Stimulated activated CD4-positive, alpha-beta T cell treated with anti-CD3 and anti-CD28 coated beads, Interleukin-15, amount 100 ng/mL, for 24 hours (primary cell): ENCODE results near the gene DZIP1.
"Not testable (repeated sequence)": the region's sequence is repeated elsewhere in the genome, so short reads cannot be mapped to it uniquely, and the experiment has no call there.

Experiments
- DNase-seq: peaks from one replicate; pipeline ENCODE4 v3.0.0-alpha.2; 2020

DZIP1 gene

DNA sequence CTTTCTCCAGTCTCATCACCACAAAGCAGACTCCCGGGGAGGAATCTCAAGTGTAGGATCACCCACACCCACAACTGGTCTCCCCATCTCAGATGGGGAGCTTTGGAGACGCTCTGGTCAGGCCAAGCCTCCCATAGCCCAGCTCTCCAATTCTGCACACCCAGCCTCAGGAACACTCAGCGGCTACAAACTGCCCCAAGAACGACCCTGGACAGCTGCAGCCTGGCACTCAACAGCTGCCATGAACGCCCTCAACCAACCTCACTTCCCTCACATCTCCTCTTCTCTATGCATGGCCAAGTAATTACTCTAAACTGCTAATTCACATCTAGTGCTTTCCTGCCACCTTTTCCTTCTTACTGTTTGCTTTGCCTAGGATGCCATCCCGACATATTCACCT is 42.6 kb downstream of the DZIP1 start:
- DNase-seq: no peak

GRCh38 chr13:95601216-95601615 is 43.3 kb downstream of the DZIP1 start:
- no peak for DNase-seq

DNA sequence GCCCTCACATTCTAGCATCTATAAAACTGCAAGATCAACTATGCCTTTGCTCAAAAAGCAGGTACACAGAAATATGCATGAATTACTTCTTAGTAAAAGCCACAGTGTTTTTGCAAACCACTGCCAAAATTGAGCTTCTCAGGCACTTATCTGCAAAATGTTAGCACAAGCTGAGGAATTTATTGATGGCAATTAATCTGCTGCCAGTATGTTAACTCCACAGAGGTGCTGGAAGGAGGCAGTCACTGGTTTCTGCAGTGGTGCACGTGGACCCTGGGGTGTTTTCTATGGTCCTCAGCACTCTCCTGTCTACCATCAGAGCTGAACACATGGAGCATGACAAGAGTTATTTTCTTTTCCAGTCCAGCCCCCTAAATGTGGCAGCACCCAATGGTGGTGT is 47.8 kb downstream of the DZIP1 start:
- no peak for DNase-seq

- no peak for DNase-seq
Measured at GRCh38 chr13:95593462-95593861, 51.0 kb downstream of the DZIP1 start.

GRCh38 chr13:95588721-95589120 is 55.8 kb downstream of the DZIP1 start:
- DNase-seq: no peak

DNA sequence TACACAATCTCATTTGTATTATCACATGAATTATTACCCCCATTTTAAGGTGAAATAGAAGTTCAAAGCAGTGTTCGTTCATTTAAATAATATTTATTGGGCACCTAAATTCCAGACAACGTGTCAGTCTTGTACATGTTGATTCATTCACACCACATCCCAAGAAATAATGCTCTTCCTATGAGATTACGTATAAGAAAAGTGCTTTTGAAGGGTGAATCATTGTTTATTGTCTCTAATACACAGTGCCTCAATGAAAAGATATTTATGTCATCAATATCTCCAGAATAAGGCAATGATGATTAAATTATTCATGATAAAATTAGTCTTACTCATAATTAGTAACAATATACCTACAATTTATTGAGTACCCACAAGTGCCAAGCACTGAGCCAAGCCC is 56.4 kb downstream of the DZIP1 start:
- no peak for DNase-seq

- DNase-seq: no peak
Measured at GRCh38 chr13:95585867-95586266, 58.6 kb downstream of the DZIP1 start.

- DNase-seq: no peak
Measured at GRCh38 chr13:95579303-95579702, 65.2 kb downstream of the DZIP1 start.

- DNase-seq: no peak
Measured at GRCh38 chr13:95573221-95573620, 71.3 kb downstream of the DZIP1 start.

DNA sequence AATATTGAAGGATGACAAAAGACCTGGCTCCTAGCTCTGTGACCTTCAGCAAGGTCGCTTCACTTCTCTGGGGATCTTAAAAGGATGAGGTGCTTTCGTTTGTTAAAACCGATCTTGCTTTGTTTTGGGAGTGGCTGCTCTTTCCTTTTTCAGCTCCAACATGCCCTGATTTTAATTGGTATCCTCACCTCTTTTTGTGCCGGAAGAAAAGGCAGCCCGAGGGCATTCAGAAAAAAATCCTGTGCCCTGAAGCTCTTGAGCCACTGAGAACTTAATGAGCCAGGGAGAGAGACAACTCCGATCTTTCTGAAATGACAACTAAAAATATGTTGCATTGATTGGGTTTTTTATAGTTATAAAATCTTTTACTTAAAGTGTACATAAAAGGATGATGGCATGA is 72.6 kb downstream of the DZIP1 start:
- no peak for DNase-seq

GRCh38 chr13:95570016-95570415 is 74.5 kb downstream of the DZIP1 start:
- no peak for DNase-seq

- no peak for DNase-seq
Measured at GRCh38 chr13:95568131-95568530, 76.4 kb downstream of the DZIP1 start.

DNA sequence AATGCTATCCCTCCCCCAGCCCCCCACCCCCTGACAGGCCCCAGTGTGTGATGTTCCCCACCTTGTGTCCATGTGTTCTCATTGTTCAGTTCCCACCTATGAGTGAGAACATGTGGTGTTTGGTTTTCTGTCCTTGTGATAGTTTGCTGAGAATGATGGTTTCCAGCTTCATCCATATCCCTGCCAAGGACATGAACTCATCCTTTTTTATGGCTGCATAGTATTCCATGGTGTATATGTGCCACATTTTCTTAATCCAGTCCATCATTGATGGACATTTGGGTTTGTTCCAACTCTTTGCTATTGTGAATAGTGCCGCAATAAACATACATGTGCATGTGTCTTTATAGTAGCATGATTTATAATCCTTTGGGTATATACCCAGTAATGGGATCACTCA is 78.7 kb downstream of the DZIP1 start:
- not testable (repeated sequence) for DNase-seq

GRCh38 chr13:95564733-95565291 is 79.7 kb downstream of the DZIP1 start:
- DNase-seq: no peak

DNA sequence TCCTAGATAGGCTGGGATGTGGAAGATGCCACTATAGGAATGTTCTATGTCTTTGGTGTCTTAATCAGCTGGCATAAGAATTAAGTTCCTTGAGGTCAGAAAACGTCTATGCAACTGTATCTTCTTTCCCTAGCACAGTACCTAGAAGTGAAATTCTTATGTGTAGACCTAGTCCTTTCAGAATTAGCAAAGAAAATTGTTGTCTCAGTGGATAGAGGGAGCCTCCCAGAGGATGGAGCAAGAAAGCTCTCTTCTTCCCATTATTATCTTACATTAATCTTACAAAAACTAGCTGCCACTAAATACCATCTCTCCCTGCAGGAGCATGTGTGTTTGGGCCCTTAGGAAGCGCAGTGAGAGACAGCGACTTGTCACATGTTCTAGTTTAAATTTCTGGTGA is 80.4 kb downstream of the DZIP1 start:
- DNase-seq: no peak

DNA sequence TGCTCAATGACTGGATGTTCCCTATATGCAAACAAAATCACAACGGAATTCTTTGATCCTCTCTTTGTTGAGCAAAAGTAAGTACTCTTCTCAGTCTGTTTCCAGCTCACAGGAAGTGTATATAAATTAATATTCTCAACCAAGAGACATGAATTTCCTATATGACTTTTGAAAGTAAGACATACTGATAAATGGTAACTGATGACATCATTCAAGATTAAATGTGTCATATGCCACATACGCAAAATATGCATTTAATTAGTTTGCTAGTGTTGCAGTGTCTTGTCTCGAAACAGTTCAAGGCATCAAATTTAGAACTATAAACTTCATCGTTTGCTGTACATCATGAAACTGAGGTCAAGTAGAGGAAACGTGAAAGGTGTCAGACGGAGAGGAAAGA is 84.1 kb downstream of the DZIP1 start:
- no peak for DNase-seq

DNA sequence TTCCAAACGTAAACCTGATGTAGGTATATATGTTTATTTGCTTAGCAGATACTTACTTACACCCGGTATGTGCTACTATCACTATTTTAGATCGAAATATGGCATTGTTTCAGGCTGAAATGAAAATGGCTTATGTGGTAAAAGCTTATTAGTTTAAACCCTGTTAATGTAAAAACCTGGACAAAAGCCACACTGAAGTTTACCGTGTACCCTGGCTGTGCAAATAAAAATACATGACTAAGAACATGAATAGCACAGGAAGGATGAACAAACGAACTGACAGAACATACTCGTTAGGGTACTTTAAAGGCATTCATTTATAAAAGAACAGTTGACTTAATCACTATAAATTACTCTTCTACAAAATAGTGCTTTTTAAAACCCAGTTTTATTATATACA is 85.4 kb downstream of the DZIP1 start:
- DNase-seq: no peak

GRCh38 chr13:95557013-95557412 is 87.5 kb downstream of the DZIP1 start:
- DNase-seq: no peak

DNA sequence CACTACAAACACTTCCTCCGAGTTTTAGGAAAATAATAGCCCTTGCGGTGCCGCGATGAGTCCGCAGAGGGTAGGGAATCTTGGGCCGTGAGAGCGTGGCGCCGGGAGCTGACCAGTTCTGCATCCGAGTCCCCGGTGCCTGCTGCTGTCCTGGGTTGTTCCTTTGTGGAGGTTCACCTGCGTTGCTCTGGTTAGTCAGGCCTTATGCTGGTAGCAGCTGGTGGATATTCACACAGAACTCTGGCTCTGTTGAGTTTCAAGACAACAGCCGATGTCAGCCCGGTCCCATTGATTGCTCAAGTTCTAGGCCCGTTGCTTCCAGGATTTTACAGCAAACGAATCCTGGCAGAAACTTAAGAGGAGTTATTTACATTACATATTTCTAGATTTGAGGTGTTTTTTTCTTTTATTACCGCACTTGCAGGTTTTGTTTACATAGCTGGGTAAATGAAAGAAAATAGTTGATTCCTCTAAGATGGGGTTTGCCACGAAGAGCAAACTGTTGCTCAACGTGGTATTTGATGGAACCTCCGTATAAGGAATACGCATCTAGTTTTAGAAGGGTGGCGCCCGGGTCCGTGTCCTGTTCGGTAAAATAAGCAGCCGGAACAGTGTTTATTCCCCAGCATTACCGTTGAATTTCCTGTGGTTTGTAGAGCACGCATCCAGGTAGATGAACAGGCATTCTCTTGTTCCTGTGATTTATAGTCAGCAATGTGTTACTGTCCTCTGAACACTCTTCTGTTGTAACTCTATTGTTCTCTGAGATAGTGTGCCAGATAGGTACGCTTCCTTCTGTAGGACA is 90.7 kb downstream of the DZIP1 start:
- DNase-seq: peak; percentile 5

- DNase-seq: peak; percentile 19
Measured at GRCh38 chr13:95552539-95553441, 91.7 kb downstream of the DZIP1 start, which contains the start of gene CLDN10. Gene CLDN10 (plus strand): TSS chr13:95552720. CDS start chr13:95552754, 34 bp downstream.

- no peak for DNase-seq
Measured at GRCh38 chr13:95552208-95552538, 92.3 kb downstream of the DZIP1 start.

GRCh38 chr13:95547531-95548167 is 96.9 kb downstream of the DZIP1 start:
- DNase-seq: no peak

- no peak for DNase-seq
Measured at GRCh38 chr13:95546919-95547318, 97.6 kb downstream of the DZIP1 start.
